Transverse colon (tissue), 4 donors: ENCODE results near the gene LIN52. TPM values are rescaled to one million over a fixed set of nuclear protein-coding genes. Genes with fewer than 3 reads are reported as not detected.
A peak's percentile ranks its signal among the peaks of the same experiment; 100 is the strongest.

Source experiments
- DNase-seq: peaks from one replicate; pipeline ENCODE4 v3.0.0-alpha.2; 2019
- H3K27ac ChIP-seq, 4 donors: fragments of 200-600 bp; sonication (generic); 2 replicates each; pipeline ENCODE4 v1.5.1; 2016 to 2018; ENCODE audit warnings: inconsistent platforms in 4 of 4
- H3K27me3 ChIP-seq: fragments of 200-600 bp; sonication (generic); 2 replicates; pipeline ENCODE4 v1.5.1; 2017; ENCODE audit warnings: inconsistent platforms
- H3K36me3 ChIP-seq, 4 donors: fragments of 200-600 bp; sonication (generic); 2 replicates each; pipeline ENCODE4 v1.5.1; 2017 to 2019; ENCODE audit warnings: inconsistent platforms in 4 of 4
- H3K4me1 ChIP-seq, 4 donors: fragments of 200-600 bp; sonication (generic); 2 replicates each; pipeline ENCODE4 v1.5.1; 2017 to 2020; ENCODE audit warnings: inconsistent platforms in 4 of 4
- H3K4me3 ChIP-seq, 4 donors: fragments of 200-600 bp; sonication (generic); 1 replicate in 1 of 4; 2 replicates in 3 of 4; pipeline versions ENCODE4 v1.5.1 to v1.6.1; 2017 to 2019; ENCODE audit warnings: inconsistent platforms in 4 of 4
- H3K9me3 ChIP-seq, 2 donors: fragments of 200-600 bp; sonication (generic); 2 replicates each; pipeline ENCODE4 v1.5.1; 2017 to 2019; ENCODE audit warnings: inconsistent platforms in 2 of 2
- EP300 ChIP-seq: sonication (generic); formaldehyde crosslinking; IDR thresholded peaks from one replicate; pipeline ENCODE4 v1.6.1; 2017; ENCODE audit warnings: antibody characterized with exemption, low read depth
- POLR2A ChIP-seq: fragments of 450-650 bp; IDR thresholded peaks from one replicate; pipeline ENCODE4 v1.6.1; 2016; ENCODE audit warnings: antibody characterized with exemption, mild to moderate bottlenecking, moderate library complexity
- POLR2AphosphoS5 ChIP-seq, 3 donors: sonication (generic); formaldehyde crosslinking; IDR thresholded peaks; one replicate each; pipeline ENCODE4 v1.6.1; 2016; ENCODE audit warnings: antibody characterized with exemption in 3 of 3
- WGBS, 2 donors: methylation state at CpG; one replicate each; pipeline ENCODE4 v1.1.5; 2018; ENCODE audit warnings: low coverage in 1 of 2; 5-methylcytosine and 5-hydroxymethylcytosine counted together
- in situ Hi-C, 4 donors: fragments of 200-750 bp; cut with MboI; loops; one replicate each; pipeline versions ENCODE4 v1.15.0 to v1.15.1; 2017; ENCODE audit warnings: low sequenced_read_pairs in 3 of 4, low pct_ligation_motif_present in 1 of 4, low pct_unique_long_range_greater_than_20kb in 1 of 4
- intact Hi-C: fragments of 100-400 bp; cut with DNase I; formaldehyde crosslinking; loops from one replicate; pipeline ENCODE4 v1.15.1; 2023; ENCODE audit warnings: low total_unique reads
- total RNA-seq, 4 donors: library from RNA; depleted of rRNA; stranded (reverse); fragments of >200 nt; gene quantifications; one replicate each; pipeline ENCODE4 v1.1.0, GENCODE V29; 2016
- TF ChIP-seq, protein P1 (sequence below), 5 experiments: fragments of 200-600 bp in 3 of 5; fragments of 450-650 bp in 2 of 5; sonication (generic) in 3 of 5; IDR thresholded peaks; 1 replicate in 2 of 5; 2 replicates in 3 of 5; pipeline ENCODE4 v1.5.1; 2016 to 2017; ENCODE audit warnings: antibody characterized with exemption in 5 of 5, inconsistent platforms in 3 of 5, mild to moderate bottlenecking in 2 of 5, moderate library complexity in 1 of 5

The LIN52 gene, protein sequence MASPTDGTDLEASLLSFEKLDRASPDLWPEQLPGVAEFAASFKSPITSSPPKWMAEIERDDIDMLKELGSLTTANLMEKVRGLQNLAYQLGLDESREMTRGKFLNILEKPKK
- total RNA-seq, result 1 to 10 TPM; 1.1 to 5.4 (median 4.6) TPM

DNA sequence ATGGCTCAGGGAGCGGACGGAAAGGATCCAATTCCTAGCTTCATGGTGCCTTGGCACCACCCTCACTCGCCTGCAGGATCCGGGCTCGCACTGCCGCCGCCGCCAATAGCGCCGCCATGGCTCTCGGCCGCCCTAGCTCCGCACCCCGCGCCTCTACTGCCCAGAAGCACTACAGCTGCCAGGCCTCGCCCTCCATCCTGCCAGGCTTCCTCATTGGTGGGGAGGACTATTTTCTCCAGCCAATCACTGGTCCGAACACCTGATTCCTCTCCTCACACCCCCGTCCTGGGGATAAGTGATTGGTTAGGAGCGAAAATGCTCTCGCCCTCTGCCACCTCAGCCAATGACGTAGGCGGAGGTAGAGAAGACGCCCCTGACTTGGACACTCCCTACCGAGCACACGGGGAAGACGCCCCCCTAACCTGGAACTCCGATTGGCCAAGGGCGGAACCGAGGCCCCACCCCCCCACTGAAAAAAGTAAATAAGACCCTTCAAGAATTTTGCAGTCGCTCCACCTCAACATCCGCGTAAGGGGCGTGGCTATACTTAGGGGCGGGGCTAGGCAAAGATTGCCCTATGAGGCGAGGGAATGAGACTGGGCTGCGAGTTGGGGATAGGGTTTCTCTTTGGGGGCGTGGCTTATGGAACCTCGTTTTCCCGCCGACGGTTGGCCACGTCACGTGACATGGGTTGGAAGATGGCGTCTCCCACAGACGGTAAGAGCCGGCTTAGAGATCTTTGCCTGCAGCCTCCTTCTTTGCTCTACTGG lies at the start of gene LIN52, which contains the start of gene ALDH6A1:
Gene LIN52 (plus strand): TSS at position 680 of the 770 bp plus-strand sequence. CDS start 19 bp downstream, at position 699.
Gene ALDH6A1 (minus strand): TSS at position 177 of the 770 bp plus-strand sequence. CDS start 59 bp downstream, at position 118.
- DNase-seq, result peak; percentile 100
- H3K4me3 ChIP-seq, result peak within 1 kb of the TSS; percentile 66 to 98 (median 91)
- peaks cover 4 to 23% (median 18%) of the 10 kb centered on the region in 4 donors for H3K4me1 ChIP-seq
- TF ChIP-seq POLR2A, result peak; percentile 93
- peak; percentile 95 to 96 (median 96) for TF ChIP-seq POLR2AphosphoS5 (IDR thresholded peaks at IDR 0.05)
- no peak for TF ChIP-seq EP300
- no peaks in the 10 kb centered on the region for H3K27me3 ChIP-seq
- intact Hi-C loops (loop anchor here (1.0 kb wide), 1 partner anchor 65 kb away; the partner anchor contains the start of genes BBOF1 and ENTPD5), in situ Hi-C loops (no loop called here)
- no peaks in the 10 kb centered on the region for H3K9me3 ChIP-seq
- peak within 1 kb of the TSS; percentile 82 to 92 (median 91) for H3K27ac ChIP-seq
- WGBS, 2 donors, result 0 to 4% methylated on average over 4 to 46 of the region's 46 CpGs
- H3K36me3 ChIP-seq, result no peaks in the 10 kb centered on the region

DNA sequence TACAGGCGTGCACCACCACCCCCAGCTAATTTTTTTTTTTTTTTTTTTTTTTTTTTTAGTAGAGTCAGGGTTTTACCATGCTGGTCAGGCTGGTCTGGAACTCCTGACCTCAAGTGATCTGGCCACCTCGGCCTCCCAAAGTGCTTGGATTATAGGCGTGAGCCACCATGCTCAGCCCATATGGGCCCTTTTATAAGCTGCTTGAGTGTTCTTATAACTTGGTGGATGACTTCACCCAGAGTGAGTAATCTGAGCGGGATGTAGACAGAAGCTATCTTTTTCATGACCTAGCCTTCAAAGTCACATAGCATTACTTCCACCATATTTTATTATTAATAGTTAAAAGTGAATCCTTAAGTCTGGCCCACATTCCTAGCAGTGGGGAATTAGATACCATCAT lies 49.2 kb upstream of the LIN52 start:
- Histone ChIP-seq H3K4me1 (no peaks in the 10 kb centered on the region), H3K27me3 (no peaks in the 10 kb centered on the region), H3K27ac (no peak overlapping the region), H3K36me3 (no peaks in the 10 kb centered on the region), H3K4me3 (no peak overlapping the region), H3K9me3 (no peaks in the 10 kb centered on the region)
- intact Hi-C loops (no loop called here), in situ Hi-C loops (no loop called here)
- TF ChIP-seq POLR2A, result no peak
- no peak for DNase-seq
- 91 to 93% methylated on average over 2 to 4 of the region's 4 CpGs for WGBS, 2 donors

DNA sequence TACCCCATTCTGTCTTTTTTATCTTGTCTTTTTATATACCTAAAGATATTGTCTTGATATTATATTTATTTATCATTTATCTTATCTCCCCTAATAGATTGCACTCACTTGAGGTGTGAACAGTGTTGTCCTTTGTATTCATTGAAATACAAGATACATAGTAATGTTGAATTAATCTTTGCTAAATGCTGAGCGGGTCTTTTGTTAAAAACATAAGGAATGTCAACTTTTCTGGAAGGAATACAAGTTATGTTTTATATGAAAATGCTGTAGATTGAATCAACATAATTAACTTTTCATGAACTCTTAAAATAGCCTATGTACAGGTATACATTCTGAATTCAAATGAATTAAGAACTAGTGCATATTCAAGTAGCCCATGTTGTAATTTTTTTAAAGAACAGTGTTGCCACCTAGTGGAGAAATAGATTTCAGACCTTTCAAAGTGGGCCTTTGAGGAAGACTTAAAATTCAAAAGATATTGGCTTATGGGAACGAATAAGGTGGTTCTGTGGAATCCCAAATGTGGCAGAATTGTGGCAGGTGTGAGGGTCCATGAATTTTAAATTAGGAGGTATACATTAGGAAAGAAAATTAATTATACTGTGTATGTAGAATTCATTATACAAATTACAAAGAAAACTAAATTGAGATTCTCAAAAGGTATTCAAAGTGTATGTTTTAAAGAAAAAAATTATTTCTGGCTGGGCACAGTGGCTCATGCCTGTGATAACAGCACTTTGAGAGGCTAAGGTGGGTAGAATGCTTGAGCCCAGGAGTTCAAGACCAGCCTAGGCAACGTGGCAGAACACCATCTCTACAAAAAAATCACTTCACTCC lies 46.5 kb upstream of the LIN52 start:
- in situ Hi-C loops (no loop called here), intact Hi-C loops (no loop called here)
- Histone ChIP-seq H3K9me3 (no peaks in the 10 kb centered on the region), H3K36me3 (no peaks in the 10 kb centered on the region), H3K27me3 (no peaks in the 10 kb centered on the region), H3K4me3 (no peak overlapping the region), H3K4me1 (no peaks in the 10 kb centered on the region), H3K27ac (no peak overlapping the region)
- 63 to 64% methylated on average over 3 of the region's 3 CpGs for WGBS, 2 donors
- no peak for DNase-seq
- TF ChIP-seq EP300 (no peak), POLR2AphosphoS5 (IDR thresholded peaks at IDR 0.05) (no peak), POLR2A (no peak)
- TF ChIP-seq, protein P1, sequence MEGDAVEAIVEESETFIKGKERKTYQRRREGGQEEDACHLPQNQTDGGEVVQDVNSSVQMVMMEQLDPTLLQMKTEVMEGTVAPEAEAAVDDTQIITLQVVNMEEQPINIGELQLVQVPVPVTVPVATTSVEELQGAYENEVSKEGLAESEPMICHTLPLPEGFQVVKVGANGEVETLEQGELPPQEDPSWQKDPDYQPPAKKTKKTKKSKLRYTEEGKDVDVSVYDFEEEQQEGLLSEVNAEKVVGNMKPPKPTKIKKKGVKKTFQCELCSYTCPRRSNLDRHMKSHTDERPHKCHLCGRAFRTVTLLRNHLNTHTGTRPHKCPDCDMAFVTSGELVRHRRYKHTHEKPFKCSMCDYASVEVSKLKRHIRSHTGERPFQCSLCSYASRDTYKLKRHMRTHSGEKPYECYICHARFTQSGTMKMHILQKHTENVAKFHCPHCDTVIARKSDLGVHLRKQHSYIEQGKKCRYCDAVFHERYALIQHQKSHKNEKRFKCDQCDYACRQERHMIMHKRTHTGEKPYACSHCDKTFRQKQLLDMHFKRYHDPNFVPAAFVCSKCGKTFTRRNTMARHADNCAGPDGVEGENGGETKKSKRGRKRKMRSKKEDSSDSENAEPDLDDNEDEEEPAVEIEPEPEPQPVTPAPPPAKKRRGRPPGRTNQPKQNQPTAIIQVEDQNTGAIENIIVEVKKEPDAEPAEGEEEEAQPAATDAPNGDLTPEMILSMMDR (IDR thresholded peaks at IDR 0.05), result peak; percentile 63 to 67 (median 67)

DNA sequence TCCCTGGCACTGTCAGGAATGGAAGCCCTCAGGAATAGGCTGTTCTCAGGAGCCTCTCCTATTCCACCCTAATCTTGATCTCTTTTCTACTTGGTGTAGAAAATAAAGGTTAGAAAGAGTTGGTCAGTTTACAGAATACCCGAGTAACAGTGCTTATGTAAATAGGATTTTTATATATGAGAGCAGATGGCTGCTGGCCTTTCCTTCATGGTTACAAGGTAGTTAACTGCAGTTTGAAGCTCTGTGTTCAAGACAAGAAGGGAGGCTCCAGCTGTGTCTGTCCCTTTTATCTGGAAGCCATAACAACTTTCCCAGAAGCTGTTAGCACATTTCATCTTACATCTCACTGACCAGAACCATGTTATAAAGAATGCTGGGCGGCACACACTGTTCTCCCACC lies 42.5 kb upstream of the LIN52 start:
- 29 to 49% methylated on average over 1 to 2 of the region's 2 CpGs for WGBS, 2 donors

More for the DNA sequence above, 42.5 kb upstream of the LIN52 start:
- Histone ChIP-seq H3K36me3 (peaks cover 0 to 4% (median 0%) of the 10 kb centered on the region in 4 donors), H3K27me3 (no peaks in the 10 kb centered on the region), H3K4me3 (no peak overlapping the region), H3K27ac (no peak overlapping the region), H3K9me3 (no peaks in the 10 kb centered on the region), H3K4me1 (no peaks in the 10 kb centered on the region)
- in situ Hi-C loops (no loop called here), intact Hi-C loops (no loop called here)
- DNase-seq, result no peak
- TF ChIP-seq POLR2A (no peak), POLR2AphosphoS5 (IDR thresholded peaks at IDR 0.05) (no peak), EP300 (no peak)
- TF ChIP-seq, protein P1 (IDR thresholded peaks at IDR 0.05), result no peak
